ENCODE data around the gene ZEB1.

- TF ChIP-seq, protein P1, sequence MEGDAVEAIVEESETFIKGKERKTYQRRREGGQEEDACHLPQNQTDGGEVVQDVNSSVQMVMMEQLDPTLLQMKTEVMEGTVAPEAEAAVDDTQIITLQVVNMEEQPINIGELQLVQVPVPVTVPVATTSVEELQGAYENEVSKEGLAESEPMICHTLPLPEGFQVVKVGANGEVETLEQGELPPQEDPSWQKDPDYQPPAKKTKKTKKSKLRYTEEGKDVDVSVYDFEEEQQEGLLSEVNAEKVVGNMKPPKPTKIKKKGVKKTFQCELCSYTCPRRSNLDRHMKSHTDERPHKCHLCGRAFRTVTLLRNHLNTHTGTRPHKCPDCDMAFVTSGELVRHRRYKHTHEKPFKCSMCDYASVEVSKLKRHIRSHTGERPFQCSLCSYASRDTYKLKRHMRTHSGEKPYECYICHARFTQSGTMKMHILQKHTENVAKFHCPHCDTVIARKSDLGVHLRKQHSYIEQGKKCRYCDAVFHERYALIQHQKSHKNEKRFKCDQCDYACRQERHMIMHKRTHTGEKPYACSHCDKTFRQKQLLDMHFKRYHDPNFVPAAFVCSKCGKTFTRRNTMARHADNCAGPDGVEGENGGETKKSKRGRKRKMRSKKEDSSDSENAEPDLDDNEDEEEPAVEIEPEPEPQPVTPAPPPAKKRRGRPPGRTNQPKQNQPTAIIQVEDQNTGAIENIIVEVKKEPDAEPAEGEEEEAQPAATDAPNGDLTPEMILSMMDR (IDR thresholded peaks at IDR 0.05): no peak
- no peak for TF ChIP-seq REST (IDR thresholded peaks at IDR 0.05; ENCODE audit: insufficient read depth in 1 of 2, low read depth in 2 of 2, low read length in 1 of 2)
- no peak for TF ChIP-seq SIN3A (IDR thresholded peaks at IDR 0.05; ENCODE audit: borderline replicate concordance, insufficient read depth, low read depth, low read length)
- TF ChIP-seq POLR2AphosphoS5 (IDR thresholded peaks at IDR 0.05; ENCODE audit: low read depth, low read length): no peak
- TF ChIP-seq TCF7L2 (IDR thresholded peaks at IDR 0.05; ENCODE audit: low read depth, low read length): no peak
Observed at GRCh38 chr10:31483546-31483945, 164.5 kb downstream of the ZEB1 start.
